Suprapubic skin (tissue), 4 donors: Measurements from ENCODE around the gene CRTAC1. TPM values are rescaled to one million over a fixed set of nuclear protein-coding genes. Genes with fewer than 3 reads are reported as not detected.

Experiments used
- DNase-seq, 2 donors: peaks; one replicate each; pipeline ENCODE4 v3.0.0-alpha.2; 2019; ENCODE audit warnings: low spot score in 2 of 2
- H3K27ac ChIP-seq: fragments of 200-600 bp; sonication (generic); one replicate; pipeline ENCODE4 v1.5.1; 2019
- H3K27me3 ChIP-seq: fragments of 200-600 bp; sonication (generic); one replicate; pipeline ENCODE4 v1.5.1; 2019
- H3K36me3 ChIP-seq: fragments of 200-600 bp; sonication (generic); one replicate; pipeline ENCODE4 v1.5.1; 2019
- H3K4me1 ChIP-seq: fragments of 200-600 bp; sonication (generic); one replicate; pipeline ENCODE4 v1.5.1; 2019
- H3K4me3 ChIP-seq: fragments of 200-600 bp; sonication (generic); one replicate; pipeline ENCODE4 v1.5.1; 2019; ENCODE audit warnings: mild to moderate bottlenecking
- H3K9me3 ChIP-seq: fragments of 200-600 bp; sonication (generic); one replicate; pipeline ENCODE4 v1.5.1; 2019
- EP300 ChIP-seq: sonication (generic); formaldehyde crosslinking; IDR thresholded peaks from one replicate; pipeline ENCODE4 v1.6.1; 2017; ENCODE audit warnings: antibody characterized with exemption
- POLR2A ChIP-seq, 2 donors: fragments of 450-650 bp; IDR thresholded peaks; one replicate each; pipeline ENCODE4 v1.6.1; 2017; ENCODE audit warnings: antibody characterized with exemption in 2 of 2, mild to moderate bottlenecking in 2 of 2, moderate library complexity in 2 of 2
- POLR2AphosphoS5 ChIP-seq, 3 donors: sonication (generic); formaldehyde crosslinking; IDR thresholded peaks; one replicate each; pipeline ENCODE4 v1.6.1; 2017; ENCODE audit warnings: antibody characterized with exemption in 3 of 3
- WGBS: methylation state at CpG from one replicate; pipeline ENCODE4 v1.1.5; 2018; 5-methylcytosine and 5-hydroxymethylcytosine counted together
- total RNA-seq, 4 donors: library from RNA; depleted of rRNA; stranded (reverse); fragments of >200 nt; gene quantifications; one replicate each; pipeline ENCODE4 v1.1.0, GENCODE V29; 2016
- TF ChIP-seq, protein P1 (sequence below), 2 donors: fragments of 200-600 bp in 1 of 2; fragments of 450-650 bp in 1 of 2; sonication (generic) in 1 of 2; IDR thresholded peaks; one replicate each; pipeline ENCODE4 v1.5.1; 2016 to 2019; ENCODE audit warnings: antibody characterized with exemption in 2 of 2, mild to moderate bottlenecking in 1 of 2, moderate library complexity in 1 of 2

Gene CRTAC1
- total RNA-seq, 4 donors from 2014 or later, result 1.3 to 5.1 (median 2.2) TPM

DNA sequence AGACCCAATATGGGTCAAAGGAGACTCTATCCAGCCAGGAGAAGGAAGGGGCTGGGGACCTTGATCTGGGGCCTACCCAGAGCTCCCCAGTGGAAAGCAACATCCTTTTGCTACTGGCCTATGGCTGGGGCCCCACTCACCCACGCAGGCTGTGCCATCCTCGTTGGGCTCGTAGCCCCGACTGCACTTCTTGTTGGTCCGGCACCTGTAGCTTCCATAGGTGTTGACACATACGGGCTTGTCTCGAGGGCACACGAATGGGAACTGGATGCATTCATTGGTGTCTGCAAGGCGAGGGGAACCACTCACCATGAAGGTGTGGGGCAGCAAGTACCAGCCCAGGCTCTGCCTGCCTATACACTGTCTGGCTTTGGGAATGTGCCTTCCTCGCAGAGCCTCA is 150.3 kb downstream of the CRTAC1 start:
- Histone ChIP-seq H3K9me3 (no peaks in the 10 kb centered on the region), H3K4me3 (no peak overlapping the region), H3K4me1 (peaks cover 8% of the 10 kb centered on the region), H3K27me3 (no peaks in the 10 kb centered on the region), H3K36me3 (no peaks in the 10 kb centered on the region), H3K27ac (no peak overlapping the region)
- DNase-seq, result no peak
- WGBS, result 99% methylated on average over 7 of the region's 10 CpGs
- TF ChIP-seq, protein P1, sequence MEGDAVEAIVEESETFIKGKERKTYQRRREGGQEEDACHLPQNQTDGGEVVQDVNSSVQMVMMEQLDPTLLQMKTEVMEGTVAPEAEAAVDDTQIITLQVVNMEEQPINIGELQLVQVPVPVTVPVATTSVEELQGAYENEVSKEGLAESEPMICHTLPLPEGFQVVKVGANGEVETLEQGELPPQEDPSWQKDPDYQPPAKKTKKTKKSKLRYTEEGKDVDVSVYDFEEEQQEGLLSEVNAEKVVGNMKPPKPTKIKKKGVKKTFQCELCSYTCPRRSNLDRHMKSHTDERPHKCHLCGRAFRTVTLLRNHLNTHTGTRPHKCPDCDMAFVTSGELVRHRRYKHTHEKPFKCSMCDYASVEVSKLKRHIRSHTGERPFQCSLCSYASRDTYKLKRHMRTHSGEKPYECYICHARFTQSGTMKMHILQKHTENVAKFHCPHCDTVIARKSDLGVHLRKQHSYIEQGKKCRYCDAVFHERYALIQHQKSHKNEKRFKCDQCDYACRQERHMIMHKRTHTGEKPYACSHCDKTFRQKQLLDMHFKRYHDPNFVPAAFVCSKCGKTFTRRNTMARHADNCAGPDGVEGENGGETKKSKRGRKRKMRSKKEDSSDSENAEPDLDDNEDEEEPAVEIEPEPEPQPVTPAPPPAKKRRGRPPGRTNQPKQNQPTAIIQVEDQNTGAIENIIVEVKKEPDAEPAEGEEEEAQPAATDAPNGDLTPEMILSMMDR (IDR thresholded peaks at IDR 0.05), result no peak
- TF ChIP-seq EP300 (no peak), POLR2A (IDR thresholded peaks at IDR 0.05) (no peak), POLR2AphosphoS5 (IDR thresholded peaks at IDR 0.05) (no peak)

DNA sequence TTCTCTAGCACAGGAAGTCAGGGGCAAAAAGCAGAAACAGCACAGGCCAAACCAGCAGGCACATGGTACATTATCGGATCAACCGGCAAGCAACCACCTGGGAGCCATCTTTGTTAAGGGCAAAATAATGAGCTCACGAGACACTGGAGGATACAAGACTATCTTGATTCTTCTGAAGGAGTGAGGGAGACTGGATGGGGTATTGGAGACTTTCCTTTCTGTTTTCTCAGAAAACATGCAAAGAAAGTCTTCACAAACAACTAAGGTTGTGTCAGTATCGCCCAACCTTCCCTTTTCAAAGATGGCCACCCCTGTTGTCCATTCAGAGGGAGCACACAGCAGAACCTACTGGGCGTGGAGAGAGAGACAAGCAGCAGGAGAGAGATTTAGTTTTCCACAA is 151.2 kb downstream of the CRTAC1 start:
- H3K27me3 ChIP-seq, result no peaks in the 10 kb centered on the region
- DNase-seq, result no peak
- no peak overlapping the region for H3K27ac ChIP-seq
- no peaks in the 10 kb centered on the region for H3K9me3 ChIP-seq
- H3K36me3 ChIP-seq, result no peaks in the 10 kb centered on the region
- H3K4me3 ChIP-seq, result no peak overlapping the region
- TF ChIP-seq POLR2A (IDR thresholded peaks at IDR 0.05) (no peak), POLR2AphosphoS5 (IDR thresholded peaks at IDR 0.05) (no peak), EP300 (no peak)
- TF ChIP-seq, protein P1 (IDR thresholded peaks at IDR 0.05), result no peak
- H3K4me1 ChIP-seq, result peaks cover 17% of the 10 kb centered on the region
- 95% methylated on average over 5 of the region's 5 CpGs for WGBS

DNA sequence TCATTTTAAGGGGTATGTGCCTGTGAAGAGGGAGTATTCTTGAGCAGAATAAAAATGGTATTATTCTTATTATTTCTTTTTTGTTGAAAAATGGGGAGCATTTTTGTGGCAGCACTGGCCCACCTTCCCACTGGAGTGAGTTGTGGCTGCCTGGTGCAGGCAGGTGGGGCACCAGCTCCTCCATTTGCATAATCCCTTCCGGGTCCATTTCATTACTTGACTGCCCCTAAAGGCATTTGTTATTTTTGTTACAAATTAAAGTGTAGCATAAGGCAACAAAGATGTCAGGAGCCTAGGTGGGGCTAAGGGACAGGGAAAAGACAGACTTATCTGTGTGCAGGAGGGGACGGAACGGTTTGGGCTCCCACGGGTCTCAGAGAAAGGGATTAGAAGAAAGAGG is 154.0 kb downstream of the CRTAC1 start:
- no peak for DNase-seq
- Histone ChIP-seq H3K27me3 (no peaks in the 10 kb centered on the region), H3K9me3 (no peaks in the 10 kb centered on the region), H3K4me1 (peaks cover 32% of the 10 kb centered on the region), H3K36me3 (no peaks in the 10 kb centered on the region), H3K27ac (no peak overlapping the region), H3K4me3 (no peak overlapping the region)
- WGBS, result 58% methylated on average over 4 of the region's 4 CpGs
- TF ChIP-seq POLR2A (IDR thresholded peaks at IDR 0.05) (no peak), EP300 (no peak), POLR2AphosphoS5 (IDR thresholded peaks at IDR 0.05) (no peak)
- TF ChIP-seq, protein P1 (IDR thresholded peaks at IDR 0.05), result no peak

DNA sequence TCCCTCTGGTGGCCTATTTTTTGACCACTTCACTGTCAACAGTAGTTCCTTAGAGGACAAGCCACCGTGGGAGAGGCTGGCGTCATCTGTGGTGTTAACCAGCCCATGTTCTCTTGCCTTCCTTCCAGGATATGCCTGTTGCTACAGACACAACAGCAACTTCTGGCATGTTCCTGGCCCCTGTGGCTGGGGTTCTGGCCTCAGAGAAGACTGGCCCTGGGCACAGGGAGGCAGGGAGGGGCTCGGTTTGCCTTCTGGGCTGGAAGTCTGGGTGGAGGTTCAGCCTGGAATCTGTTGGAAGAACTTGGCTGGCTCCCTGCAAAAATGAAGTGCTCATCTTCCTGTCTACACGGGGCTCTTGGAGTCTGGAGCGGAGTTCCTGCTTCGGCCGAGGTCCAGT is 155.0 kb downstream of the CRTAC1 start:
- Histone ChIP-seq H3K9me3 (no peaks in the 10 kb centered on the region), H3K4me1 (peaks cover 32% of the 10 kb centered on the region), H3K36me3 (no peaks in the 10 kb centered on the region), H3K27me3 (no peaks in the 10 kb centered on the region), H3K27ac (no peak overlapping the region), H3K4me3 (no peak overlapping the region)
- DNase-seq, result no peak
- no peak for TF ChIP-seq EP300
- TF ChIP-seq, protein P1 (IDR thresholded peaks at IDR 0.05), result no peak
- TF ChIP-seq POLR2AphosphoS5 (IDR thresholded peaks at IDR 0.05), result no peak
- no peak for TF ChIP-seq POLR2A (IDR thresholded peaks at IDR 0.05)
- WGBS, result 43% methylated on average over 7 of the region's 7 CpGs

DNA sequence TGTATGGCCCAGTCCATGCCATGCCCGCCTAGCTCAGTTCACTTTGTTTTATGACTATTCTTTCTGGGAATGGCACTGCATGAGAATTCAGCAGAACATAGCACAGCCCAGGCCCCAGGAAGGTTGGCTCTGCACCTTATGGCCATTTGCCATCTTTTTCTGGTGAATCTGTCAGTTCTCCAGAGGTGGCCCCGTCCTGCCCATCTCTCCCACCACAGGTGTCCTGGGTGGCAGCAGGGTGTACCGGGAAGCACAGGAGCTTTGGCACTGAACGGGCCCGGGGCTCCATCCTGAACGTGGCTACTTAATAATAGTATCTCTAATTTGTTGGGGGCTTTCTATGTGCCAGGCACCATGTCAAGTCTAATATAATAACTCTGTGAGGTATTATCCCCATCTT is 156.1 kb downstream of the CRTAC1 start:
- DNase-seq, result no peak
- peaks cover 37% of the 10 kb centered on the region for H3K4me1 ChIP-seq
- no peaks in the 10 kb centered on the region for H3K36me3 ChIP-seq
- no peaks in the 10 kb centered on the region for H3K9me3 ChIP-seq
- H3K4me3 ChIP-seq, result no peak overlapping the region
- no peaks in the 10 kb centered on the region for H3K27me3 ChIP-seq
- WGBS, result 52% methylated on average over 6 of the region's 6 CpGs
- TF ChIP-seq, protein P1 (IDR thresholded peaks at IDR 0.05), result no peak
- TF ChIP-seq EP300, result no peak
- no peak for TF ChIP-seq POLR2AphosphoS5 (IDR thresholded peaks at IDR 0.05)
- no peak for TF ChIP-seq POLR2A (IDR thresholded peaks at IDR 0.05)
- H3K27ac ChIP-seq, result peak overlapping the region; percentile 48
